Measurements from ENCODE around the gene USP48.

USP48 gene

GRCh38 chr1:21756393-21757089 is 26.4 kb downstream of the USP48 start:
- TF ChIP-seq, protein P1, sequence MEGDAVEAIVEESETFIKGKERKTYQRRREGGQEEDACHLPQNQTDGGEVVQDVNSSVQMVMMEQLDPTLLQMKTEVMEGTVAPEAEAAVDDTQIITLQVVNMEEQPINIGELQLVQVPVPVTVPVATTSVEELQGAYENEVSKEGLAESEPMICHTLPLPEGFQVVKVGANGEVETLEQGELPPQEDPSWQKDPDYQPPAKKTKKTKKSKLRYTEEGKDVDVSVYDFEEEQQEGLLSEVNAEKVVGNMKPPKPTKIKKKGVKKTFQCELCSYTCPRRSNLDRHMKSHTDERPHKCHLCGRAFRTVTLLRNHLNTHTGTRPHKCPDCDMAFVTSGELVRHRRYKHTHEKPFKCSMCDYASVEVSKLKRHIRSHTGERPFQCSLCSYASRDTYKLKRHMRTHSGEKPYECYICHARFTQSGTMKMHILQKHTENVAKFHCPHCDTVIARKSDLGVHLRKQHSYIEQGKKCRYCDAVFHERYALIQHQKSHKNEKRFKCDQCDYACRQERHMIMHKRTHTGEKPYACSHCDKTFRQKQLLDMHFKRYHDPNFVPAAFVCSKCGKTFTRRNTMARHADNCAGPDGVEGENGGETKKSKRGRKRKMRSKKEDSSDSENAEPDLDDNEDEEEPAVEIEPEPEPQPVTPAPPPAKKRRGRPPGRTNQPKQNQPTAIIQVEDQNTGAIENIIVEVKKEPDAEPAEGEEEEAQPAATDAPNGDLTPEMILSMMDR (IDR thresholded peaks at IDR 0.05; ENCODE audit: insufficient read depth, low read depth, low read length, missing control alignments) = no peak
- H3K4me3 ChIP-seq (ENCODE audit: low read depth, low read length) = no peak overlapping the region
- no peak for DNase-seq (ENCODE audit: low read depth)

DNA sequence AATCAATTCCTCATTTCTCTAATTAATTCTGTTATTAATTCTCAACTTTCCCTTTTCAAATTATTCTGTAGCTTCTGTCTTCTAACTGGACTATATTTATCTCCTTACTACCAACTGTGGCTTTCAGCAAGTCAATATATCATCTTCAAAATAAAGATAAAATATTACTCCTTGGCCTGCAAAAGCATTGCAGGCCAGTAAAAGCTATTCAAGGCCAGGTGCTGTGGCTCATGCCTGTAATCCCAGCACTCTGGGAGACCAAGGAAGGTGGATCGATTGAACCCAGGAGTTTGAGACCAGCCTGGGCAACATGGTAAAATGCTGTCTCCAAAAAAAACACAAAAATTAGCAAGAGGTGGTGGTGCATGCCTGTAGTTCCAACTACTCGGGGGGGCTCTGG is 27.9 kb downstream of the USP48 start:
- no peak overlapping the region for H3K4me3 ChIP-seq (ENCODE audit: low read depth, low read length)
- DNase-seq (ENCODE audit: low read depth) = no peak
- TF ChIP-seq, protein P1 (IDR thresholded peaks at IDR 0.05; ENCODE audit: insufficient read depth, low read depth, low read length, missing control alignments) = no peak

DNA sequence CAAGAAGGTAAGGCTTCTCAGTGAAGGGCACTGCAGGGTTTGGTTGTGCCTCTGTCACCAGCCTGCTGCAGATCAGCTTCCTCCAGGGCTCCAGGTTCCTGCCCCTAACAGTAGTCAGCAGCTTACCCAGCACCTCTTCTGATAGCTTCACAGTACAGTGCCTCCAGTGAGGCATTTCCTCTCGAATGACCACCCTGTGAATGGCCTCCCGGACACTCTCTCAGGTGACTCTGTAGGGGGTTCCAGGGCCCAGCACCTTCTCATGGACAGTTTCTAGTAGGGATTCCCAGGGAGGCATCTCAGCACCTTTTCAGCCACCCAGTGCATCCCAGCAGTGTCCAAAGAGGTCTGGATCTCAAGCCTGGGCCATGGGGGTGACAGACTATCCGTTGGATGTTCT is 28.4 kb downstream of the USP48 start:
- DNase-seq (ENCODE audit: low read depth) = no peak
- TF ChIP-seq, protein P1 (IDR thresholded peaks at IDR 0.05; ENCODE audit: insufficient read depth, low read depth, low read length, missing control alignments) = no peak
- no peak overlapping the region for H3K4me3 ChIP-seq (ENCODE audit: low read depth, low read length)

DNA sequence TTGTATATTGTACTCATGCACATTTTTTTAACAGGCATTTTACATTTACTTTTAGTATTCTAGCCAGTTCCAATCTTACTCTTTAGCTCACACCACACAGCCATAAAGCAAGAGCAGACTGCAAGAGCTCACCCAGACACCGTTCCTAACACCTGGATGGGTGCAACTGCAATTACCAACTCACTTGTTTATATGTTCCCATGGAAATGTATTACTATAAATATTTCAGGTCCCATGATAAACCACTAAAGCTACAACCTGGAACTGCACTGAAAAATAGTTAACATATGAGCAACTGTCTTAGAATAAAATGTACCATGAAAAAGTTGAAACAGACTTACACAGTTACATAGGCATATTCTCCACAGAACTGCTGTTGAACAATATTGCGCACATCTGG is 30.8 kb downstream of the USP48 start:
- H3K4me3 ChIP-seq (ENCODE audit: low read depth, low read length) = no peak overlapping the region
- no peak for DNase-seq (ENCODE audit: low read depth)
- TF ChIP-seq, protein P1 (IDR thresholded peaks at IDR 0.05; ENCODE audit: insufficient read depth, low read depth, low read length, missing control alignments) = no peak

DNA sequence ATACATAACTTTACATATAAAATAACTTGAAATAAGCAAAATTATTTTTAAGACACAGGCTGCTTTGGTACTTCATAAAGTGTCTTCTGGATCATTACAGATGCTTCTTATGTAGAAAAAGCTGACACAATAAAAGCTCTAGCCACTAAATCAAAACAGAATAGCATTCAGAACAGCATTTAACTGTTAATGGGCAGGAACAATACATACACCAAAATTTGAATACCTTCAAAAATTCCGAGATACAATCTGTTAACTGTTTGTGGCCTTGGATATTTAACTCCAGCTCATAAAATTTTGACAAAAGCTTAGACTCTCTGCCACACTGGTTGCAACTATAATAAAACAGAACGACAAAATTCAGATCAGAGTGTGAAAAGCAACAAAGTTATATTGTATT is 31.7 kb downstream of the USP48 start:
- TF ChIP-seq, protein P1 (IDR thresholded peaks at IDR 0.05; ENCODE audit: insufficient read depth, low read depth, low read length, missing control alignments) = no peak
- H3K4me3 ChIP-seq (ENCODE audit: low read depth, low read length) = no peak overlapping the region
- no peak for DNase-seq (ENCODE audit: low read depth)

DNA sequence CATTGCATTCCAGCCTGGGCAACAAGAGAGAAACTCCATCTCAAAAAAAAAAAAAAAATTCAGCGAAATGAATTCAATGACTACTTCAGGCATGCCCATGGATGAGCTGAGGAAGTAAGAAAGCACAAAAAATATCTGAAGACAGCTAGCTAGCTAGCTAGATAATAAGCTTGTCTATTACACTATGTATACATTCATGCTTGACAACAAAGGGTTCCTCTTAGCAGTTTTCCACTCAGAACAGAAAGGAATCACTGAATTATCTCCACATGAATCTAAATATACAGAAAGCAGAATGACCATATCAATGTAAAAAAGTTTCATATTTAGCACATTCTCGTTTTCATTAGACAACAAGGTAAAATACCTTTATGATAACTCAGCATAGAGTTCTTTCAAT is 32.1 kb downstream of the USP48 start:
- no peak overlapping the region for H3K4me3 ChIP-seq (ENCODE audit: low read depth, low read length)
- no peak for DNase-seq (ENCODE audit: low read depth)
- TF ChIP-seq, protein P1 (IDR thresholded peaks at IDR 0.05; ENCODE audit: insufficient read depth, low read depth, low read length, missing control alignments) = no peak

- no peak overlapping the region for H3K4me3 ChIP-seq (ENCODE audit: low read depth, low read length)
- DNase-seq (ENCODE audit: low read depth) = no peak
- TF ChIP-seq, protein P1 (IDR thresholded peaks at IDR 0.05; ENCODE audit: insufficient read depth, low read depth, low read length, missing control alignments) = no peak
Measured at GRCh38 chr1:21749859-21750468, 33.0 kb downstream of the USP48 start.
